ENCODE results near the gene TXK. TPM values are rescaled to one million over a fixed set of nuclear protein-coding genes. Genes with fewer than 3 reads are reported as not detected.

Gene TXK
- total RNA-seq, 1 experiment from 2014 or later: 0.39 TPM

GRCh38 chr4:48078425-48078824 is 55.6 kb downstream of the TXK start:
- H3K27ac Mint-ChIP-seq: no peak overlapping the region
- Histone ChIP-seq H3K27me3 (ENCODE audit: insufficient read depth, low read length) (no peaks in the 10 kb centered on the region), H2BK120ac (ENCODE audit: low read depth, low read length, poor library complexity, severe bottlenecking) (no peak overlapping the region), H3K4me2 (ENCODE audit: insufficient read depth, insufficient read length, low read length) (no peak overlapping the region), H2AK5ac (ENCODE audit: insufficient read length, low read length) (no peak overlapping the region), H3K23ac (ENCODE audit: insufficient read length, low read depth, low read length) (no peak overlapping the region), H3T11ph (ENCODE audit: low read length) (no peak overlapping the region), H4K20me1 (ENCODE audit: control insufficient read depth, insufficient read depth, insufficient read length) (no peaks in the 10 kb centered on the region), H4K91ac (ENCODE audit: insufficient read length, low read depth, low read length) (no peak overlapping the region), H3K18ac (ENCODE audit: insufficient read length, low read depth, low read length) (no peak overlapping the region), H4K5ac (ENCODE audit: insufficient read length, low read depth, low read length) (no peak overlapping the region), H3K79me1 (ENCODE audit: insufficient read depth, low read depth, low read length, poor library complexity, severe bottlenecking) (no peaks in the 10 kb centered on the region), H3K56ac (ENCODE audit: insufficient read length, low read depth, low read length) (no peak overlapping the region), H2BK15ac (ENCODE audit: low read depth, low read length) (no peak overlapping the region), H2BK12ac (ENCODE audit: insufficient read length, low read depth, low read length) (no peak overlapping the region), H3K9me3 (ENCODE audit: control insufficient read depth, low read depth, low read length) (no peaks in the 10 kb centered on the region), H3K79me2 (ENCODE audit: insufficient read depth, low read length) (no peaks in the 10 kb centered on the region), H3K14ac (ENCODE audit: insufficient read depth, low read length) (no peak overlapping the region), H2AFZ (ENCODE audit: low read length) (no peak overlapping the region), H2BK20ac (ENCODE audit: low read depth, low read length, poor library complexity, severe bottlenecking) (no peak overlapping the region), H3K9ac (ENCODE audit: extremely low read depth, insufficient read length, low read length) (no peak overlapping the region), H3K27ac (ENCODE audit: insufficient read length, low read depth, low read length) (no peak overlapping the region), H4K8ac (replicated peaks; ENCODE audit: insufficient read length, low read depth, low read length) (no peak overlapping the region), H3K4ac (ENCODE audit: low read depth, low read length) (no peak overlapping the region), H3K4me1 (ENCODE audit: insufficient read depth, low read length) (no peaks in the 10 kb centered on the region), H2BK5ac (ENCODE audit: insufficient read length, low read length) (no peak overlapping the region), H3K23me2 (ENCODE audit: insufficient read length, low read depth, low read length, poor library complexity, severe bottlenecking) (no peaks in the 10 kb centered on the region)
- no peak for TF ChIP-seq CTCF (conservative IDR thresholded peaks at IDR 0.05)
- no peaks in the 10 kb centered on the region for H3K9me3 Mint-ChIP-seq
- H3K4me3 Mint-ChIP-seq: no peak overlapping the region
- no peaks in the 10 kb centered on the region for H3K36me3 Mint-ChIP-seq (ENCODE audit: insufficient read depth in 1 of 3, low read depth in 3 of 3)
- WGBS (ENCODE audit: extremely low coverage, insufficient read length, low lambda C conversion rate): no CpG with 5 or more reads among the region's 2 CpGs
- no peaks in the 10 kb centered on the region for H3K27me3 Mint-ChIP-seq (ENCODE audit: low read depth)
- no peak for DNase-seq
- H3K4me1 Mint-ChIP-seq: no peaks in the 10 kb centered on the region; a peak in 1 of 4 replicates

All from H9 (cell line).